HEK293 (cell line): Measurements from ENCODE around the gene TCAP.
A peak's percentile ranks its signal among the peaks of the same experiment; 100 is the strongest.

Experiments used
- ATF2 ChIP-seq: fragments of 450-650 bp; formaldehyde crosslinking; IDR thresholded peaks from 2 replicates; pipeline ENCODE4 v1.5.1; 2016; ENCODE audit warnings: missing biosample characterization, missing genetic modification characterization, low read depth
- GLIS1 ChIP-seq: fragments of 450-650 bp; formaldehyde crosslinking; IDR thresholded peaks from 2 replicates; pipeline ENCODE4 v1.5.1; 2016; ENCODE audit warnings: missing biosample characterization, missing genetic modification characterization
- HIC1 ChIP-seq: fragments of 450-650 bp; formaldehyde crosslinking; IDR thresholded peaks from 2 replicates; pipeline ENCODE4 v1.5.1; 2016; ENCODE audit warnings: missing biosample characterization, missing genetic modification characterization
- INSM2 ChIP-seq: fragments of 450-650 bp; formaldehyde crosslinking; IDR thresholded peaks from 2 replicates; pipeline ENCODE4 v1.5.1; 2016; ENCODE audit warnings: missing biosample characterization, missing genetic modification characterization
- KLF1 ChIP-seq: fragments of 450-650 bp; formaldehyde crosslinking; IDR thresholded peaks from 2 replicates; pipeline ENCODE4 v1.5.1; 2016; ENCODE audit warnings: missing biosample characterization, missing genetic modification characterization
- SCRT2 ChIP-seq: fragments of 450-650 bp; formaldehyde crosslinking; IDR thresholded peaks from 2 replicates; pipeline ENCODE4 v1.5.1; 2016; ENCODE audit warnings: missing biosample characterization, missing genetic modification characterization
- SP7 ChIP-seq: fragments of 450-650 bp; formaldehyde crosslinking; IDR thresholded peaks from 2 replicates; pipeline ENCODE4 v1.5.1; 2016; ENCODE audit warnings: missing biosample characterization, missing genetic modification characterization
- ZBTB20 ChIP-seq: fragments of 450-650 bp; formaldehyde crosslinking; IDR thresholded peaks from 2 replicates; pipeline ENCODE4 v1.5.1; 2016; ENCODE audit warnings: missing biosample characterization, missing genetic modification characterization
- ZBTB7A ChIP-seq: fragments of 450-650 bp; formaldehyde crosslinking; IDR thresholded peaks from 2 replicates; pipeline ENCODE4 v1.5.1; 2016; ENCODE audit warnings: low read depth, missing biosample characterization, missing genetic modification characterization
- ZNF133 ChIP-seq: fragments of 450-650 bp; formaldehyde crosslinking; IDR thresholded peaks from 2 replicates; pipeline ENCODE4 v1.5.1; 2016; ENCODE audit warnings: missing biosample characterization, missing genetic modification characterization
- ZNF148 ChIP-seq: fragments of 450-650 bp; formaldehyde crosslinking; IDR thresholded peaks from 2 replicates; pipeline ENCODE4 v1.5.0; 2017; ENCODE audit warnings: missing biosample characterization, missing genetic modification characterization, borderline replicate concordance
- ZNF211 ChIP-seq: fragments of 450-650 bp; formaldehyde crosslinking; IDR thresholded peaks from 2 replicates; pipeline ENCODE4 v1.5.1; 2016; ENCODE audit warnings: low read depth, missing biosample characterization, missing genetic modification characterization
- ZNF221 ChIP-seq: fragments of 450-650 bp; formaldehyde crosslinking; IDR thresholded peaks from 2 replicates; pipeline ENCODE4 v1.5.1; 2017; ENCODE audit warnings: missing biosample characterization, missing genetic modification characterization, borderline replicate concordance
- ZNF335 ChIP-seq: fragments of 450-650 bp; formaldehyde crosslinking; conservative IDR thresholded peaks from 2 replicates; pipeline ENCODE4 v1.5.1; 2016; ENCODE audit warnings: missing biosample characterization, missing genetic modification characterization
- ZNF341 ChIP-seq: fragments of 450-650 bp; formaldehyde crosslinking; IDR thresholded peaks from 2 replicates; pipeline ENCODE4; 2016; ENCODE audit warnings: low read depth, missing biosample characterization, missing genetic modification characterization
- ZNF510 ChIP-seq: fragments of 450-650 bp; formaldehyde crosslinking; IDR thresholded peaks from 2 replicates; pipeline ENCODE4 v1.5.1; 2018; ENCODE audit warnings: mild to moderate bottlenecking, missing genetic modification characterization, missing biosample characterization; ENCODE audit not compliant: insufficient replicate concordance
- ZNF518A ChIP-seq: fragments of 450-650 bp; formaldehyde crosslinking; conservative IDR thresholded peaks from 2 replicates; pipeline ENCODE4 v1.5.1; 2016; ENCODE audit warnings: low read depth, missing biosample characterization, missing genetic modification characterization
- ZNF558 ChIP-seq: fragments of 450-650 bp; formaldehyde crosslinking; IDR thresholded peaks from 2 replicates; pipeline ENCODE4 v1.5.1; 2016; ENCODE audit warnings: missing biosample characterization, missing genetic modification characterization
- ZNF645 ChIP-seq: fragments of 450-650 bp; formaldehyde crosslinking; IDR thresholded peaks from 2 replicates; pipeline ENCODE4; 2016; ENCODE audit warnings: missing biosample characterization, missing genetic modification characterization
- ZNF776 ChIP-seq: fragments of 450-650 bp; formaldehyde crosslinking; IDR thresholded peaks from 2 replicates; pipeline ENCODE4 v1.5.0; 2017; ENCODE audit warnings: missing biosample characterization, missing genetic modification characterization, borderline replicate concordance
- ZSCAN16 ChIP-seq: fragments of 450-650 bp; formaldehyde crosslinking; IDR thresholded peaks from 2 replicates; pipeline ENCODE4 v1.5.1; 2016; ENCODE audit warnings: missing biosample characterization, missing genetic modification characterization
- ZSCAN4 ChIP-seq: fragments of 450-650 bp; formaldehyde crosslinking; IDR thresholded peaks from 2 replicates; pipeline ENCODE4 v1.5.1; 2017; ENCODE audit warnings: missing biosample characterization, missing genetic modification characterization

TCAP gene

GRCh38 chr17:39699818-39700147 lies 34.6 kb downstream of the TCAP start, which contains the start of gene ERBB2 (continued):
- TF ChIP-seq ZNF221 (tag by site-specific recombination) (no peak), ZBTB20 (tag by site-specific recombination) (no peak), SP7 (no peak; the same call in 1 of the 2 replicates), HIC1 (tag by site-specific recombination) (peak; percentile 12; the same call in 1 of the 2 replicates), GLIS1 (no peak), KLF1 (tag by site-specific recombination) (peak; percentile 14; the same call in 1 of the 2 replicates), ZNF510 (tag by site-specific recombination) (no peak), ZNF211 (tag by site-specific recombination) (no peak), INSM2 (tag by site-specific recombination) (0 out of 2 replicates have a peak, but pooled peaks have one; percentile 57), ZNF133 (no peak), ZNF341 (tag by site-specific recombination) (peak; percentile 22; the same call in 1 of the 2 replicates), ZNF776 (no peak), ZNF148 (tag by site-specific recombination) (no peak), ATF2 (tag by site-specific recombination) (no peak), ZNF518A (tag by site-specific recombination) (no peak), ZSCAN4 (tag by site-specific recombination) (no peak), SCRT2 (peak; percentile 99), ZSCAN16 (no peak), ZNF558 (tag by site-specific recombination) (no peak), ZNF645 (no peak), ZNF335 (tag by site-specific recombination) (peak; percentile 90), ZBTB7A (tag by site-specific recombination) (no peak)
